H1 (cell line): ENCODE measurements around the gene ATP2B3. TPM values are rescaled to one million over a fixed set of nuclear protein-coding genes. Genes with fewer than 3 reads are reported as not detected.

Experiments
- CTCF ChIA-PET: fragments of 300-600 bp; sonication (Branson Sonifier 250); formaldehyde crosslinking; loops from one replicate; lab custom pipeline; 2021; ENCODE audit not compliant: partially characterized antibody; lab: Charles Lee
- POLR2A ChIA-PET: fragments of 300-600 bp; sonication (Branson Sonifier 250); formaldehyde crosslinking; loops from one replicate; lab custom pipeline; 2021; ENCODE audit warnings: inconsistent platforms; ENCODE audit not compliant: partially characterized antibody; lab: Charles Lee
- DNase-seq, 2 experiments: peaks; one replicate each; pipeline versions ENCODE4 v3.0.0 to v3.0.0-alpha.2; 2010 to 2022; ENCODE audit warnings: low spot score in 2 of 2, low read depth in 1 of 2, mixed read lengths in 1 of 2
- FAIRE-seq: peaks from 2 replicates; lab custom pipeline; 2011; peaks lifted over from hg19 to GRCh38; lab: Jason Lieb, UNC
- H2AFZ ChIP-seq: 2 replicates; pipeline ENCODE4 v1.8.1; 2012; ENCODE audit warnings: low read length, inconsistent platforms
- H2AK5ac ChIP-seq: 2 replicates; pipeline ENCODE4 v1.6.1; 2013; ENCODE audit warnings: low read depth, low read length
- H2BK120ac ChIP-seq: replicated peaks from 2 replicates; pipeline ENCODE3; 2013; ENCODE audit warnings: low read depth, low read length, inconsistent platforms
- H2BK12ac ChIP-seq: 2 replicates; pipeline ENCODE4 v1.6.1; 2013; ENCODE audit warnings: low read depth, low read length
- H2BK15ac ChIP-seq: 2 replicates; pipeline ENCODE4 v1.6.1; 2013; ENCODE audit warnings: low read length
- H2BK20ac ChIP-seq: 2 replicates; pipeline ENCODE4 v1.6.1; 2013; ENCODE audit warnings: low read length
- H2BK5ac ChIP-seq: 2 replicates; pipeline ENCODE4 v1.6.1; 2013; ENCODE audit warnings: low read depth, low read length
- H3K14ac ChIP-seq: 2 replicates; pipeline ENCODE4 v1.6.1; 2013; ENCODE audit warnings: inconsistent platforms; ENCODE audit not compliant: insufficient read length
- H3K18ac ChIP-seq: 2 replicates; pipeline ENCODE4 v1.6.1; 2013; ENCODE audit warnings: low read length; ENCODE audit errors: extremely low read depth
- H3K23ac ChIP-seq: 2 replicates; pipeline ENCODE4 v1.6.1; 2013; ENCODE audit warnings: inconsistent platforms; ENCODE audit not compliant: insufficient read length
- H3K23me2 ChIP-seq: 2 replicates; pipeline ENCODE4 v1.6.1; 2013; ENCODE audit warnings: low read depth, low read length
- H3K27ac ChIP-seq: 2 replicates; pipeline ENCODE4 v1.6.1; 2011; ENCODE audit warnings: low read depth, low read length, inconsistent platforms
- H3K27me3 ChIP-seq, 4 experiments: replicated peaks in 1 of 4; 1 replicate in 1 of 4; 2 replicates in 3 of 4; pipeline versions ENCODE4 v1.6.1 to v1.8.1; 2011 to 2013; ENCODE audit warnings: low read length in 3 of 4, mild to moderate bottlenecking in 3 of 4, inconsistent platforms in 2 of 4, mixed read lengths in 2 of 4, moderate library complexity in 1 of 4; ENCODE audit not compliant: control insufficient read depth in 3 of 4, insufficient read depth in 3 of 4; ENCODE audit errors: extremely low read depth in 1 of 4
- H3K36me3 ChIP-seq, 4 experiments: 2 replicates each; pipeline versions ENCODE4 v1.6.1 to v1.8.1; 2011 to 2013; ENCODE audit warnings: mild to moderate bottlenecking in 4 of 4, low read length in 3 of 4, moderate library complexity in 2 of 4, control low read depth in 1 of 4, inconsistent platforms in 1 of 4; ENCODE audit not compliant: insufficient read depth in 4 of 4, control insufficient read depth in 2 of 4
- H3K4ac ChIP-seq: replicated peaks from 2 replicates; pipeline ENCODE3; 2013; ENCODE audit warnings: low read length, low read depth, mixed read lengths, inconsistent platforms; ENCODE audit not compliant: insufficient read length
- H3K4me1 ChIP-seq, 4 experiments: replicated peaks in 1 of 4; 1 replicate in 1 of 4; 2 replicates in 3 of 4; pipeline versions ENCODE4 v1.6.1 to v1.8.1; 2011 to 2013; ENCODE audit warnings: low read length in 3 of 4, inconsistent platforms in 2 of 4, mixed read lengths in 1 of 4; ENCODE audit not compliant: insufficient read depth in 4 of 4, control insufficient read depth in 3 of 4
- H3K4me2 ChIP-seq, 2 experiments: 2 replicates each; pipeline versions ENCODE4 v1.6.1 to v1.8.1; 2011 to 2013; ENCODE audit warnings: low read depth in 2 of 2, low read length in 2 of 2, control low read depth in 1 of 2, inconsistent platforms in 1 of 2, mild to moderate bottlenecking in 1 of 2; ENCODE audit not compliant: insufficient read depth in 1 of 2
- H3K4me3 ChIP-seq, 4 experiments: fragments of 200-600, 300-600 bp in 1 of 4; sonication (generic), shearing (Covaris generic), sonication (Bioruptor Twin) in 1 of 4; 2 replicates each; pipeline versions ENCODE4 v1.5.1 to v1.8.1; 2011 to 2016; ENCODE audit warnings: low read length in 4 of 4, low read depth in 3 of 4, control low read depth in 2 of 4, inconsistent platforms in 2 of 4, mild to moderate bottlenecking in 2 of 4, mixed read lengths in 1 of 4, moderate library complexity in 1 of 4; ENCODE audit not compliant: insufficient read depth in 2 of 4; ENCODE audit errors: extremely low read depth in 1 of 4
- H3K56ac ChIP-seq: replicated peaks from 2 replicates; pipeline ENCODE3; 2013; ENCODE audit warnings: low read depth, mild to moderate bottlenecking, mixed read lengths, low read length, inconsistent platforms; ENCODE audit not compliant: insufficient read length
- H3K79me1 ChIP-seq: 2 replicates; pipeline ENCODE4 v1.6.1; 2013; ENCODE audit warnings: low read depth, low read length, control low read depth
- H3K79me2 ChIP-seq, 2 experiments: 2 replicates each; pipeline versions ENCODE4 v1.6.1 to v1.8.1; 2012 to 2013; ENCODE audit warnings: low read length in 2 of 2, mild to moderate bottlenecking in 2 of 2, inconsistent platforms in 1 of 2; ENCODE audit not compliant: insufficient read depth in 2 of 2, control insufficient read depth in 1 of 2
- H3K9ac ChIP-seq, 4 experiments: replicated peaks in 1 of 4; 1 replicate in 1 of 4; 2 replicates in 3 of 4; pipeline versions ENCODE4 v1.6.1 to v1.8.1; 2011 to 2013; ENCODE audit warnings: low read depth in 3 of 4, low read length in 3 of 4, control low read depth in 2 of 4, mild to moderate bottlenecking in 2 of 4, moderate library complexity in 2 of 4, inconsistent platforms in 1 of 4; ENCODE audit errors: extremely low read depth in 1 of 4
- H3K9me3 ChIP-seq, 2 experiments: 2 replicates each; pipeline versions ENCODE4 v1.6.1 to v1.8.1; 2012 to 2013; ENCODE audit warnings: mild to moderate bottlenecking in 2 of 2, moderate library complexity in 2 of 2, control low read depth in 1 of 2, inconsistent platforms in 1 of 2, low read depth in 1 of 2, low read length in 1 of 2, mixed read lengths in 1 of 2; ENCODE audit not compliant: insufficient read depth in 2 of 2
- H4K20me1 ChIP-seq, 2 experiments: replicated peaks in 1 of 2; 2 replicates each; pipeline versions ENCODE3 to v1.8.1; 2011 to 2013; ENCODE audit warnings: inconsistent platforms in 2 of 2, low read length in 2 of 2, mild to moderate bottlenecking in 1 of 2; ENCODE audit not compliant: insufficient read depth in 2 of 2, control insufficient read depth in 1 of 2
- H4K5ac ChIP-seq: 2 replicates; pipeline ENCODE4 v1.6.1; 2013; ENCODE audit warnings: low read length, low read depth, mixed read lengths, inconsistent platforms; ENCODE audit not compliant: insufficient read length
- H4K8ac ChIP-seq: 2 replicates; pipeline ENCODE4 v1.8.0; 2013; ENCODE audit warnings: mild to moderate bottlenecking, moderate library complexity, low read length, inconsistent platforms; ENCODE audit not compliant: insufficient read depth; ENCODE audit errors: extremely low read depth
- H4K91ac ChIP-seq: replicated peaks from 2 replicates; pipeline ENCODE3; 2013; ENCODE audit warnings: low read length, mixed read lengths, inconsistent platforms; ENCODE audit not compliant: insufficient read length
- RAD21 ChIP-seq, 2 experiments: IDR thresholded peaks in 1 of 2; conservative IDR thresholded peaks in 1 of 2; 2 replicates each; pipeline ENCODE4 v1.6.1; 2011; ENCODE audit warnings: low read depth in 2 of 2, low read length in 2 of 2, improper control_type of control experiment in 1 of 2, inconsistent platforms in 1 of 2, mild to moderate bottlenecking in 1 of 2, moderate library complexity in 1 of 2
- WGBS, 2 experiments: shearing (Covaris generic) in 1 of 2; methylation state at CpG; one replicate each; pipeline versions ENCODE4 v1.1.6 to v1.1.7; 2013 to 2015; ENCODE audit warnings: low lambda C conversion rate in 2 of 2, mixed read lengths in 2 of 2, inconsistent platforms in 1 of 2, low coverage in 1 of 2, missing lambda C conversion rate in 1 of 2; ENCODE audit not compliant: insufficient replicate concordance in 2 of 2, insufficient coverage in 1 of 2, insufficient read length in 1 of 2; ENCODE audit errors: extremely low coverage in 1 of 2, missing lambda C conversion rate in 1 of 2; 5-methylcytosine and 5-hydroxymethylcytosine counted together
- polyA plus RNA-seq, 7 experiments: library from polyadenylated mRNA; depleted of rRNA in 3 of 7; stranded (reverse) in 5 of 7; unstranded in 2 of 7; fragments of >200 nt in 5 of 7; fragments of 200-250 nt in 2 of 7; gene quantifications; 1 replicate in 5 of 7; 2 replicates in 1 of 7; 4 replicates in 1 of 7; pipeline versions ENCODE4 v1.2.1 to v1.2.3, GENCODE V29; 2011 to 2013; ENCODE audit warnings: missing spikeins in 2 of 7, mixed read lengths in 2 of 7
- total RNA-seq: library from RNA; stranded (reverse); fragmentation: NEBNext Ultra II Directional; extraction: Animal tissue kit (Norgen Biotek cat#: 25700); gene quantifications from 2 replicates; pipeline ENCODE4 v1.2.1, GENCODE V29; 2021
- TF ChIP-seq, protein P1 (sequence below): IDR thresholded peaks from 2 replicates; pipeline ENCODE4 v1.6.1; 2011; ENCODE audit warnings: low read length, improper control_type of control experiment

The ATP2B3 gene
- total and polyA plus RNA-seq, 2 of the 8 experiments (the other 6 are each of a cell fraction or from before 2014, with no cell fraction given) = 0.14 to 0.19 TPM

DNA sequence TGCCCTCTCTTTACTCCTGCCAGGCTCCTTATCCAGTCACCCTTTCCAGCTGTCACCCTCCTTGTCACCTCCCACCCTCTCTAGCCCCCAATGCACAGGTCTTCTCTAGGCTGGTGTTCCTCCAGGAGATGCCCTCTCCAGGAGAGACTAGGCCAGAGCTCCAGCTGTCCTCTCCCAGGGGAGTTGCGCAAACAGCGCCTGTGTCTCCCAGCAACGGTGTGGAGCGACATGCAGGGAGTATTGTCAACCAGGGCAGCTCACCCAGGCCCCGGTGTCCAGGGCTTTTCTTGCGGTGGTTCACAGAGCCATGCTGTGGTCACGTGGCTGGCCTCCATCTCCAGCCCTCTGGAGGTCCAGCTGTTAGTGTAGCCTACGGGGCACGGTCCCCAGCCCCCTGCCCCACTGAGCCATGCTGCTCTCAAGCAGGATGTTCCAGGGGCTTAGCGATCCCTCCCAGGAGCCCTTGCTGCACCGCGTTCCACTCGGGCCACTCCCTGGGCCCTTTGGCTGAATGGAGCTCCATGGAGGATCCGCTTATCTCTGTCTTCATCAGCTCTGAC lies 46.7 kb downstream of the ATP2B3 start:
- H2AFZ ChIP-seq = no peak overlapping the region
- no peak for DNase-seq
- H4K20me1 ChIP-seq = no peaks in the 10 kb centered on the region
- no peak overlapping the region for H2BK12ac ChIP-seq
- H3K36me3 ChIP-seq = no peaks in the 10 kb centered on the region
- no peak overlapping the region for H3K23ac ChIP-seq
- no peak overlapping the region for H3K18ac ChIP-seq
- H3K4me3 ChIP-seq = no peak overlapping the region
- H3K56ac ChIP-seq = no peak overlapping the region
- FAIRE-seq = no peak
- H2BK5ac ChIP-seq = no peak overlapping the region
- 73% methylated on average over 5 of the region's 14 CpGs; no CpG with 5 or more reads in 1 of the 2 experiments for WGBS, 2 experiments
- H4K5ac ChIP-seq = no peak overlapping the region
- H4K91ac ChIP-seq = no peak overlapping the region
- CTCF ChIA-PET = interaction anchor here (0.9 to 4.7 kb wide), 12 partner anchors 10 to 93 kb away, joined by 3 to 41 read pairs (median 6); no protein-coding TSS in a partner anchor
- no peak overlapping the region for H3K4me2 ChIP-seq
- H3K4ac ChIP-seq = no peak overlapping the region
- H2BK15ac ChIP-seq = no peak overlapping the region
- no peak overlapping the region for H2BK120ac ChIP-seq
- no peaks in the 10 kb centered on the region for H3K79me1 ChIP-seq
- H3K4me1 ChIP-seq = peaks cover 0 to 15% (median 5%) of the 10 kb centered on the region in 4 experiments; a peak in 5 of 7 replicates
- no peak overlapping the region for H4K8ac ChIP-seq
- no peak overlapping the region for H3K27ac ChIP-seq
- H3K14ac ChIP-seq = no peak overlapping the region
- POLR2A ChIA-PET = no interaction called here
- no peaks in the 10 kb centered on the region for H3K79me2 ChIP-seq
- no peak overlapping the region for H3K9ac ChIP-seq
- H3K9me3 ChIP-seq = no peaks in the 10 kb centered on the region
- no peaks in the 10 kb centered on the region; a peak in 1 of 7 replicates for H3K27me3 ChIP-seq
- no peaks in the 10 kb centered on the region for H3K23me2 ChIP-seq
- H2AK5ac ChIP-seq = no peak overlapping the region
- no peak overlapping the region for H2BK20ac ChIP-seq
- TF ChIP-seq RAD21 (IDR thresholded peaks at IDR 0.05 in 1 of 2, conservative IDR thresholded peaks at IDR 0.05 in 1 of 2; ENCODE audit: low read depth in 2 of 2, low read length in 2 of 2) = no peak
- TF ChIP-seq, protein P1, sequence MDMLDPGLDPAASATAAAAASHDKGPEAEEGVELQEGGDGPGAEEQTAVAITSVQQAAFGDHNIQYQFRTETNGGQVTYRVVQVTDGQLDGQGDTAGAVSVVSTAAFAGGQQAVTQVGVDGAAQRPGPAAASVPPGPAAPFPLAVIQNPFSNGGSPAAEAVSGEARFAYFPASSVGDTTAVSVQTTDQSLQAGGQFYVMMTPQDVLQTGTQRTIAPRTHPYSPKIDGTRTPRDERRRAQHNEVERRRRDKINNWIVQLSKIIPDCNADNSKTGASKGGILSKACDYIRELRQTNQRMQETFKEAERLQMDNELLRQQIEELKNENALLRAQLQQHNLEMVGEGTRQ = no peak
